Amniotic stem cell (primary cell): Measurements from ENCODE around the gene PHLDA3.

Experiments
- DNase-seq: peaks from one replicate; lab custom pipeline; 2025; lab: John Stamatoyannopoulos, UW

PHLDA3 gene

GRCh38 chr1:201429736-201430501 lies 39.1 kb downstream of the PHLDA3 start:
- DNase-seq, result no peak

DNA sequence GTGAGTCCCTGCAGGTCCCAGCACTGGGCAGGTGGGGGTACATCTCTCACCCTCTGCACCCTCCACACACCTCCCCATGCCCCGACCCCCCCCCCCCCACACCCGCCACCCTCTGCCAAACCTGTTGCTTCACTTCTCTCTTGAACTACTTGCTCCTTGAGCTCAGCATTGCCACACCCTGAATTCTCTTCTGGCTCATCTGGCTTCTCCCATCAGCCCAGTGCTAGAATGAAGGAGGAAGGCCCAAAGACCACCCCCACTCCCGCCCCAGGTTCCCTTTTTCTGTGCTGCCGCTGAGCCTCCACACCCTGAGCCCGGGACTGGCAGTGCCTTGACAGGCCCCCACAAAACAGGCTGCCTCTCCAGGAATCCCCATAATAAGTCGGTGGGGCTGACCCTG lies 41.0 kb downstream of the PHLDA3 start:
- no peak for DNase-seq

- no peak for DNase-seq
Observed at GRCh38 chr1:201426479-201427310, 42.3 kb downstream of the PHLDA3 start.

GRCh38 chr1:201424146-201424545 lies 44.8 kb downstream of the PHLDA3 start:
- no peak for DNase-seq

- no peak for DNase-seq
Observed at GRCh38 chr1:201423655-201424054, 45.3 kb downstream of the PHLDA3 start.

DNA sequence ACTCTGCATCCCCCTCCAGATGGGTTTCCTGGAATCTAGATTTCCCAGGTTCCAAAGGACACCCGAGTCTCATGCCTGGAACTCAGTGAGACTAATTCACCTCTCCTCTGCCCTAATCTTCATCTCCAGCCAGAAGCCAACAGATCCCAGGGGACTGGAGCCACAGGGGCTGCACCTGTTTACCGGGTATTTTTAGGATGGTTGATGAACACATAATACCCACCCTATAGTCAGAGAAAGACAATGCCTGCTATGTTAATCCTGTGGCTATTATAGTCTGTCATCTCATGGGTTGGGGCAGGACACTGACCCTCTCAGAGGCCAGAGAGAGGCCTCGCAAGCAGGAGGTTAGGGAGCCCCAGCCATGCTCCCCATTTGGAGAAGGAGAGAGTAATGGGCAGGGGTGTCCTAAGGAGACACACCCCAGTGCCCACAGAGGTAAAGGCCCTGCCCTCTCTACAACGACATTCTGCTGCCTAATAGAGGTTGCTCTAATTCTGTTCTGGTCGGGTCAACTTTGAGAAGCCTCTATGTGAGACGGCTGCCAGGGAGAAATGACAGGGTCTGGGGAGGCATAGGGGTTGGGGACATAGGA lies 46.5 kb downstream of the PHLDA3 start:
- no peak for DNase-seq

- no peak for DNase-seq
Observed at GRCh38 chr1:201422026-201422425, 47.0 kb downstream of the PHLDA3 start.

DNA sequence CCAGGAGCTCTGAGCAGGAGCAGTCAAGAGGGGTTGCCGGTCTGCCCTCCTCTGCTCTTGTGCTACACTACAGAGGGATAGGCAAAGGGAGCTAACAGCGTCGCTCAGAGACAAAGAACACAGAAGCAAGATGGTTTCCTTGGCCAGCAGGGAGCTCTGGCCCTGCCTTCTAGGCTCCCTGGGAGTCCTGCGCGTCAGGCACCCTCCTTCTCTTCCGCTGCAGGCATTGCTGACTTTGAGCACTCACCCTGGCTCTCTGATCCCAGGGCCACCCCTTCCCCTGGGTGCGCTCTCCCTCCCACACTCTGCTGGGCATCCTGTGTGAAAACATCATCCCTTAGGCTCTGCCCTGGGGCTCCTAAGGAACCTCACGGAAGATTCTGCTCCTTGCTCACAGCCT lies 47.9 kb downstream of the PHLDA3 start:
- DNase-seq, result no peak

DNA sequence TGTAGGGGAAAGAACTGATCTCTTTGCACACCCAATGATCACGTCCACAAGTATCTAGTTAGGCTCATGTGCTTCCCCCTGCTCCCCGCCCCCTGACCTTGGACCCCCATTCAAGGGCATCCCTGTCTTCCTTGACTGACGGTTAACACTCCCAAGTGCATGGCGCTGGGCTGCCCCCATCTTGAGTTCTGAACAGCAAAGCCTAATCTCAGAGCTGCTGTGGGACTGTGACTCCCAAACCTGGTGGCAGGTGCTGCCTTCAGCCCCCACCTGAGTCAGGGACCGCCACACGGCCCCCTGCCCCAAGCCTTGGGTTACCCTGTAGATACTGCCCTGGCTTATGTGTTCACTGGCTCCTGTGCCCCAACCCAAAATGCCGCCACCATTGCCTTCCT lies 48.4 kb downstream of the PHLDA3 start:
- DNase-seq, result no peak

GRCh38 chr1:201419746-201420607 lies 49.0 kb downstream of the PHLDA3 start:
- no peak for DNase-seq

DNA sequence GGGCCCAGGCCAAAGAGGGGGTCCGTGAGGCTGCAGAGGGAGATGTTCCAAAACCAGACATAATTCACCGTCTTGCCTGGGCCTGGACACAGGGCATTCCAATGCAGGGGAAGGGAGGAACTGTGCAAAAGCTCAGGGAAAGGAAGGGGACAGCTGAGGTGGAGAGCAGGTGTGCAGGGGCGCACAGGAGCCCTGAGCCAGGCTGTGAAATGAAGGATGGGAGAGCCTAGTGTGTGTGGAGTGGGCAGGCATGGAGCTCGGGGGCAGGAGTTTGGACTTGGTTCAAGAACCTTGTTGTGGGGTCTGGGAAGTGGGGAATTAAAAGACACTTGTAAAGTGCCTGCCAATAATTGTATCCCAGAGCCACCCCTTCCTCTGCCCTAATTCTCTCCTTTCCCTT lies 49.7 kb downstream of the PHLDA3 start:
- no peak for DNase-seq

DNA sequence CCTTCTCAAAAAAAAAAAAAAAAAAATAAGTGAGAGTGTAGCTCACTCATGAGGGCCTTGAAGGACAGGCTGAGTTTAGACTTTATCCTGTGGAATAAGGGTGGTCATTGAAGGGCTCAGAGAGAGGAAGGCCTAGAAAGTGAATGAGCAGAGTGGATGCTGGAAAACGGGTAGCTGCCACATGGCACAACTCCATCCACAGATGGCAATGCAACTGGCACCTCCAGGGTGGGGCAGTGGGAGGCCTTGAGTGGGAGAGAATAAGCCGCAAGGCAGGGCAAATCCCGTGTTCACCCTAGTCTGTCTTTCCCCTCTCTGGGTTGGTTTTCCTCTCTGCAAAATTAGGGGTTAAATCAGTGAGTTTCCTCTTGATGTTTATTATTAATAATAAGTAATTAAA lies 50.5 kb downstream of the PHLDA3 start:
- DNase-seq, result no peak
